WTC11 (cell line): ENCODE results near the gene SPINDOC. TPM values are rescaled to one million over a fixed set of nuclear protein-coding genes. Genes with fewer than 3 reads are reported as not detected.
A peak's percentile ranks its signal among the peaks of the same experiment; 100 is the strongest.

Source experiments
- AR ChIP-seq: fragments of 250-450 bp; sonication (Bioruptor Pico); IDR thresholded peaks from 2 replicates; pipeline ENCODE4 v1.9.0; 2021; ENCODE audit warnings: mild to moderate bottlenecking
- ATF2 ChIP-seq: sonication (generic); formaldehyde crosslinking; IDR thresholded peaks from 2 replicates; pipeline ENCODE4 v1.8.1; 2022; ENCODE audit warnings: low read depth, missing genetic modification reagents, borderline replicate concordance
- EMX1 ChIP-seq: fragments of 250-450 bp; sonication (Bioruptor Pico); IDR thresholded peaks from 2 replicates; pipeline ENCODE4 v1.8.0; 2021; ENCODE audit warnings: mild to moderate bottlenecking
- ERG ChIP-seq: fragments of 250-450 bp; sonication (Bioruptor Pico); IDR thresholded peaks from 2 replicates; pipeline ENCODE4 v1.8.0; 2021; ENCODE audit warnings: mild to moderate bottlenecking
- ETV6 ChIP-seq: sonication (generic); formaldehyde crosslinking; IDR thresholded peaks from 2 replicates; pipeline ENCODE4 v1.8.1; 2022; ENCODE audit warnings: mild to moderate bottlenecking, missing genetic modification reagents
- GRHL2 ChIP-seq: fragments of 250-450 bp; sonication (Bioruptor Pico); IDR thresholded peaks from 2 replicates; pipeline ENCODE4 v1.8.0; 2022; ENCODE audit warnings: mild to moderate bottlenecking, moderate library complexity; ENCODE audit not compliant: insufficient replicate concordance, severe bottlenecking
- IRF2 ChIP-seq: sonication (generic); formaldehyde crosslinking; IDR thresholded peaks from 2 replicates; pipeline ENCODE4 v1.8.0; 2022; ENCODE audit warnings: low read depth, missing genetic modification reagents, borderline replicate concordance
- JAZF1 ChIP-seq: fragments of 250-450 bp; sonication (Bioruptor Pico); IDR thresholded peaks from 2 replicates; pipeline ENCODE4 v1.9.0; 2021; ENCODE audit warnings: moderate library complexity, mild to moderate bottlenecking, inconsistent platforms
- KAT7 ChIP-seq: sonication (generic); formaldehyde crosslinking; IDR thresholded peaks from 2 replicates; pipeline ENCODE4 v1.8.1; 2023; ENCODE audit warnings: missing genetic modification reagents, mild to moderate bottlenecking, borderline replicate concordance
- MLX ChIP-seq: sonication (generic); formaldehyde crosslinking; IDR thresholded peaks from 2 replicates; pipeline ENCODE4 v1.8.1; 2023; ENCODE audit warnings: mild to moderate bottlenecking, missing genetic modification reagents, moderate library complexity
- MYBL2 ChIP-seq: sonication (generic); formaldehyde crosslinking; IDR thresholded peaks from 2 replicates; pipeline ENCODE4 v1.8.1; 2023; ENCODE audit warnings: mild to moderate bottlenecking, moderate library complexity, missing genetic modification reagents
- NFATC4 ChIP-seq: fragments of 250-450 bp; sonication (Bioruptor Pico); IDR thresholded peaks from 2 replicates; pipeline ENCODE4 v1.9.0; 2021; ENCODE audit warnings: mild to moderate bottlenecking
- PRRX2 ChIP-seq: fragments of 250-450 bp; sonication (Bioruptor Pico); IDR thresholded peaks from 2 replicates; pipeline ENCODE4 v1.8.0; 2021; ENCODE audit warnings: mild to moderate bottlenecking
- SMAD3 ChIP-seq: sonication (generic); formaldehyde crosslinking; IDR thresholded peaks from 2 replicates; pipeline ENCODE4 v1.8.0; 2022; ENCODE audit warnings: missing genetic modification reagents, mild to moderate bottlenecking, borderline replicate concordance
- TEAD1 ChIP-seq: sonication (generic); formaldehyde crosslinking; IDR thresholded peaks from 2 replicates; pipeline ENCODE4 v1.8.0; 2022; ENCODE audit warnings: mild to moderate bottlenecking, missing genetic modification reagents
- ZBTB21 ChIP-seq: sonication (generic); formaldehyde crosslinking; IDR thresholded peaks from 2 replicates; pipeline ENCODE4 v1.8.1; 2023; ENCODE audit warnings: mild to moderate bottlenecking, missing genetic modification reagents, borderline replicate concordance
- ZNF121 ChIP-seq: sonication (generic); formaldehyde crosslinking; IDR thresholded peaks from 2 replicates; pipeline ENCODE4 v1.8.0; 2023; ENCODE audit warnings: missing genetic modification reagents
- ZNF138 ChIP-seq: sonication (generic); formaldehyde crosslinking; conservative IDR thresholded peaks from 2 replicates; pipeline ENCODE4 v1.8.1; 2022; ENCODE audit warnings: mild to moderate bottlenecking, moderate library complexity, missing genetic modification reagents
- ZNF281 ChIP-seq: sonication (generic); formaldehyde crosslinking; IDR thresholded peaks from 2 replicates; pipeline ENCODE4 v1.8.0; 2023; ENCODE audit warnings: mild to moderate bottlenecking, missing genetic modification reagents
- ZNF396 ChIP-seq: fragments of 250-450 bp; sonication (Bioruptor Pico); IDR thresholded peaks from 2 replicates; pipeline ENCODE4 v1.8.0; 2021; ENCODE audit warnings: mild to moderate bottlenecking, moderate library complexity, borderline replicate concordance
- ZNF671 ChIP-seq: fragments of 250-450 bp; sonication (Bioruptor Pico); IDR thresholded peaks from 2 replicates; pipeline ENCODE4 v1.8.0; 2021; ENCODE audit warnings: mild to moderate bottlenecking
- total RNA-seq: library from RNA; stranded (reverse); gene quantifications from 3 replicates; pipeline ENCODE4 v1.2.3, GENCODE V29; 2021
- TF ChIP-seq, protein P1 (sequence below): fragments of 250-450 bp; sonication (Bioruptor Pico); IDR thresholded peaks from 2 replicates; pipeline ENCODE4 v1.9.0; 2021; ENCODE audit warnings: mild to moderate bottlenecking, borderline replicate concordance
- TF ChIP-seq, protein P2 (sequence below): sonication (generic); formaldehyde crosslinking; IDR thresholded peaks from 2 replicates; pipeline ENCODE4 v1.8.1; 2022; ENCODE audit warnings: mild to moderate bottlenecking, missing genetic modification reagents, moderate library complexity, borderline replicate concordance

The SPINDOC gene
- total RNA-seq, 1 experiment from 2014 or later: 93.8 TPM

DNA sequence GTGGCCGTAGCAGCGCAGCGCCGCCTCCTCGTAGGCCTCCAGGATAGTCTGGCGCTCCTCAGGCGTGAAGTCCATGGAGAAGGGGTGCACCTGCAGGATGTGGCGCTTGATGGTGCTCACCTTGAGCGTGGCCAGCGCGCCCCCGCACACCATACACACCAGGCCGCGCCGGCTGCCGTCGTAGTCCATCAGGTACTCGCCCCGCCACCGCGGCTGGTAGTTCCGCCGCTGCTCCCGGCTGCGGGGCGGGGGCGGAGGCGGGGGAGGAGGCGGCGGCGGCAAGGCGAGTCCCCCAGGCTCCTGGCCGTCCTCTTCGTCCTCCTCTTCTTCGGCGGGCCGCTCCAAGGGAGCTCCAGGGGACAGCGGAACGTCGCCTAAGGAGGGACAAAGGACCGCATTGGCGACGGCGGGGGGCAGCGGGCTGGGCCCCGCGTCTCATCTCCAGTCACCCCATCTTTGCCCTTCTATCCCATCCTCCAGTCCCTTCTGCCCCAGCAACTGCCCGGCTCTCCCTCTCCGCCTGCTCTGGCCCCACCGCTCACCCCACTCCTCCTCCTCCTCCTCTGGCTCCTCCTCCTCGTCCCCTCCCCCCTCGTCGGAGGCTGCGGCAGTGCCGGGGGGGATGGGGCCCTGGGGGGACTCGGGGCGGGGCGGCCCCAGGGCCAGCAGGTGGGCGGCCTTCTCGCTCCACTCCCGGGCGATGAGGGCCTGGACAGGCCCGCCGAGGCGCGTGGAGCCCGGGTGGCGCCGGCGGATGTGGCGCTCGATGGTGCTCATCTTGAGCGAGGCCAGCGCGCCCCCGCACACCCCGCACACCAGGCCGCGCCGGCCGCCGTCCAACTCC, 49.5 kb upstream of the SPINDOC start (continued):
- TF ChIP-seq JAZF1 (CRISPR knock-in tag): no peak
- no peak for TF ChIP-seq ATF2 (CRISPR knock-in tag)
- TF ChIP-seq PRRX2 (CRISPR knock-in tag): no peak
- TF ChIP-seq ZNF396 (CRISPR knock-in tag): no peak
- TF ChIP-seq ZNF138 (CRISPR knock-in tag): no peak
- TF ChIP-seq AR (CRISPR knock-in tag): no peak
- 0 out of 2 replicates have a peak, but pooled peaks have one; percentile 23 for TF ChIP-seq ERG
- TF ChIP-seq ZNF121 (CRISPR knock-in tag): no peak
- no peak for TF ChIP-seq IRF2
- TF ChIP-seq, protein P1, sequence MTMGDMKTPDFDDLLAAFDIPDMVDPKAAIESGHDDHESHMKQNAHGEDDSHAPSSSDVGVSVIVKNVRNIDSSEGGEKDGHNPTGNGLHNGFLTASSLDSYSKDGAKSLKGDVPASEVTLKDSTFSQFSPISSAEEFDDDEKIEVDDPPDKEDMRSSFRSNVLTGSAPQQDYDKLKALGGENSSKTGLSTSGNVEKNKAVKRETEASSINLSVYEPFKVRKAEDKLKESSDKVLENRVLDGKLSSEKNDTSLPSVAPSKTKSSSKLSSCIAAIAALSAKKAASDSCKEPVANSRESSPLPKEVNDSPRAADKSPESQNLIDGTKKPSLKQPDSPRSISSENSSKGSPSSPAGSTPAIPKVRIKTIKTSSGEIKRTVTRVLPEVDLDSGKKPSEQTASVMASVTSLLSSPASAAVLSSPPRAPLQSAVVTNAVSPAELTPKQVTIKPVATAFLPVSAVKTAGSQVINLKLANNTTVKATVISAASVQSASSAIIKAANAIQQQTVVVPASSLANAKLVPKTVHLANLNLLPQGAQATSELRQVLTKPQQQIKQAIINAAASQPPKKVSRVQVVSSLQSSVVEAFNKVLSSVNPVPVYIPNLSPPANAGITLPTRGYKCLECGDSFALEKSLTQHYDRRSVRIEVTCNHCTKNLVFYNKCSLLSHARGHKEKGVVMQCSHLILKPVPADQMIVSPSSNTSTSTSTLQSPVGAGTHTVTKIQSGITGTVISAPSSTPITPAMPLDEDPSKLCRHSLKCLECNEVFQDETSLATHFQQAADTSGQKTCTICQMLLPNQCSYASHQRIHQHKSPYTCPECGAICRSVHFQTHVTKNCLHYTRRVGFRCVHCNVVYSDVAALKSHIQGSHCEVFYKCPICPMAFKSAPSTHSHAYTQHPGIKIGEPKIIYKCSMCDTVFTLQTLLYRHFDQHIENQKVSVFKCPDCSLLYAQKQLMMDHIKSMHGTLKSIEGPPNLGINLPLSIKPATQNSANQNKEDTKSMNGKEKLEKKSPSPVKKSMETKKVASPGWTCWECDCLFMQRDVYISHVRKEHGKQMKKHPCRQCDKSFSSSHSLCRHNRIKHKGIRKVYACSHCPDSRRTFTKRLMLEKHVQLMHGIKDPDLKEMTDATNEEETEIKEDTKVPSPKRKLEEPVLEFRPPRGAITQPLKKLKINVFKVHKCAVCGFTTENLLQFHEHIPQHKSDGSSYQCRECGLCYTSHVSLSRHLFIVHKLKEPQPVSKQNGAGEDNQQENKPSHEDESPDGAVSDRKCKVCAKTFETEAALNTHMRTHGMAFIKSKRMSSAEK (CRISPR knock-in tag): no peak; the same call in 1 of the 2 replicates
- TF ChIP-seq ZNF281: peak; percentile 96
- peak; percentile 73; the same call in 1 of the 2 replicates for TF ChIP-seq NFATC4 (CRISPR knock-in tag)
- TF ChIP-seq ETV6 (CRISPR knock-in tag): peak; percentile 70; the same call in 1 of the 2 replicates
- no peak for TF ChIP-seq SMAD3 (CRISPR knock-in tag)
- TF ChIP-seq MYBL2 (CRISPR knock-in tag): no peak
- TF ChIP-seq TEAD1: peak; percentile 59; the same call in 1 of the 2 replicates
- peak; percentile 70 for TF ChIP-seq ZNF671 (CRISPR knock-in tag)
- TF ChIP-seq MLX: no peak
- TF ChIP-seq, protein P2, sequence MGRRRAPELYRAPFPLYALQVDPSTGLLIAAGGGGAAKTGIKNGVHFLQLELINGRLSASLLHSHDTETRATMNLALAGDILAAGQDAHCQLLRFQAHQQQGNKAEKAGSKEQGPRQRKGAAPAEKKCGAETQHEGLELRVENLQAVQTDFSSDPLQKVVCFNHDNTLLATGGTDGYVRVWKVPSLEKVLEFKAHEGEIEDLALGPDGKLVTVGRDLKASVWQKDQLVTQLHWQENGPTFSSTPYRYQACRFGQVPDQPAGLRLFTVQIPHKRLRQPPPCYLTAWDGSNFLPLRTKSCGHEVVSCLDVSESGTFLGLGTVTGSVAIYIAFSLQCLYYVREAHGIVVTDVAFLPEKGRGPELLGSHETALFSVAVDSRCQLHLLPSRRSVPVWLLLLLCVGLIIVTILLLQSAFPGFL: no peak; the same call in 1 of the 2 replicates
- no peak for TF ChIP-seq ZBTB21 (CRISPR knock-in tag)
- peak; percentile 68; the same call in 1 of the 2 replicates for TF ChIP-seq EMX1 (CRISPR knock-in tag)
- TF ChIP-seq KAT7 (CRISPR knock-in tag): peak; percentile 84; the same call in 1 of the 2 replicates
- no peak for TF ChIP-seq GRHL2 (CRISPR knock-in tag)
